GM21737 (cell line): ENCODE measurements around the gene PPP1CB.

Source experiments
- ATAC-seq: cut with Tn5 transposase; IDR thresholded peaks from one replicate; pipeline ENCODE4 v1.9.1; 2021; ENCODE audit warnings: mild to moderate bottlenecking, moderate library complexity; ENCODE audit not compliant: unreplicated experiment

Gene PPP1CB

GRCh38 chr2:28842042-28842441 is 90.4 kb downstream of the PPP1CB start:
- no peak for ATAC-seq
